ENCODE results near the gene OVCA2.

Gene OVCA2

GRCh38 chr17:2034157-2034556, 7.7 kb upstream of the OVCA2 start:
- Histone ChIP-seq H3K36me3 (ENCODE audit: control insufficient read depth in 4 of 4, insufficient read depth in 4 of 4, low read length in 3 of 4) (peaks cover 5 to 45% (median 34%) of the 10 kb centered on the region in 4 experiments), H3K4me1 (ENCODE audit: control extremely low read depth in 1 of 4, control insufficient read depth in 4 of 4, insufficient read depth in 4 of 4, low read length in 3 of 4) (peaks cover 4 to 17% (median 11%) of the 10 kb centered on the region in 4 experiments), H3K27me3 (replicated peaks in 2 of 5; ENCODE audit: control insufficient read depth in 4 of 5, insufficient read depth in 5 of 5, low read length in 4 of 5) (peaks cover 0 to 4% (median 0%) of the 10 kb centered on the region in 5 experiments), H3K4me3 (ENCODE audit: control insufficient read depth in 1 of 7, extremely low read depth in 1 of 7, insufficient read depth in 4 of 7, low read depth in 2 of 7, low read length in 6 of 7) (no peak overlapping the region), H3K9me3 (ENCODE audit: control extremely low read depth in 1 of 5, control insufficient read depth in 4 of 5, insufficient read depth in 2 of 5, low read depth in 1 of 5, low read length in 4 of 5) (no peaks in the 10 kb centered on the region), H3K27ac (ENCODE audit: insufficient read depth in 1 of 2, low read depth in 1 of 2, low read length in 2 of 2, poor library complexity in 1 of 2, severe bottlenecking in 2 of 2) (no peak overlapping the region)
- POLR2A ChIA-PET, result interaction anchor here (0.6 kb wide), 1 partner anchor 660 kb away, joined by 4 read pairs; no protein-coding TSS in a partner anchor
- CTCF ChIA-PET, result interaction anchor here (0.9 kb wide), 1 partner anchor 125 kb away, joined by 3 read pairs; no protein-coding TSS in a partner anchor
- 100% methylated on average over 1 of the region's 7 CpGs for WGBS (ENCODE audit: insufficient coverage)
- DNase-seq, result no peak

- DNase-seq, result no peak
- Histone ChIP-seq H3K4me3 (ENCODE audit: control insufficient read depth in 1 of 7, extremely low read depth in 1 of 7, insufficient read depth in 4 of 7, low read depth in 2 of 7, low read length in 6 of 7) (no peak overlapping the region), H3K36me3 (ENCODE audit: control insufficient read depth in 4 of 4, insufficient read depth in 4 of 4, low read length in 3 of 4) (peaks cover 5 to 50% (median 36%) of the 10 kb centered on the region in 4 experiments), H3K27ac (ENCODE audit: insufficient read depth in 1 of 2, low read depth in 1 of 2, low read length in 2 of 2, poor library complexity in 1 of 2, severe bottlenecking in 2 of 2) (no peak overlapping the region), H3K27me3 (replicated peaks in 2 of 5; ENCODE audit: control insufficient read depth in 4 of 5, insufficient read depth in 5 of 5, low read length in 4 of 5) (no peaks in the 10 kb centered on the region), H3K4me1 (ENCODE audit: control extremely low read depth in 1 of 4, control insufficient read depth in 4 of 4, insufficient read depth in 4 of 4, low read length in 3 of 4) (peaks cover 4 to 13% (median 7%) of the 10 kb centered on the region in 4 experiments), H3K9me3 (ENCODE audit: control extremely low read depth in 1 of 5, control insufficient read depth in 4 of 5, insufficient read depth in 2 of 5, low read depth in 1 of 5, low read length in 4 of 5) (no peaks in the 10 kb centered on the region)
- POLR2A ChIA-PET, result no interaction called here
- CTCF ChIA-PET, result interaction anchor here (1.0 kb wide), 1 partner anchor 14 kb away, joined by 3 read pairs; no protein-coding TSS in a partner anchor
- WGBS (ENCODE audit: insufficient coverage), result 100% methylated on average over 1 of the region's 9 CpGs
Measured at GRCh38 chr17:2034806-2035540, 6.8 kb upstream of the OVCA2 start.

- Histone ChIP-seq H3K36me3 (ENCODE audit: control insufficient read depth in 4 of 4, insufficient read depth in 4 of 4, low read length in 3 of 4) (peaks cover 7 to 59% (median 42%) of the 10 kb centered on the region in 4 experiments), H3K4me1 (ENCODE audit: control extremely low read depth in 1 of 4, control insufficient read depth in 4 of 4, insufficient read depth in 4 of 4, low read length in 3 of 4) (peaks cover 3 to 10% (median 5%) of the 10 kb centered on the region in 4 experiments), H3K4me3 (ENCODE audit: control insufficient read depth in 1 of 7, extremely low read depth in 1 of 7, insufficient read depth in 4 of 7, low read depth in 2 of 7, low read length in 6 of 7) (no peak overlapping the region), H3K27me3 (replicated peaks in 2 of 5; ENCODE audit: control insufficient read depth in 4 of 5, insufficient read depth in 5 of 5, low read length in 4 of 5) (no peaks in the 10 kb centered on the region), H3K9me3 (ENCODE audit: control extremely low read depth in 1 of 5, control insufficient read depth in 4 of 5, insufficient read depth in 2 of 5, low read depth in 1 of 5, low read length in 4 of 5) (no peaks in the 10 kb centered on the region), H3K27ac (ENCODE audit: insufficient read depth in 1 of 2, low read depth in 1 of 2, low read length in 2 of 2, poor library complexity in 1 of 2, severe bottlenecking in 2 of 2) (no peak overlapping the region)
- DNase-seq, result no peak
- ChIA-PET POLR2A (no interaction called here), CTCF (interaction anchor here (1.0 to 1.5 kb wide), 2 partner anchors 15 to 154 kb away, joined by 3 to 4 read pairs; no protein-coding TSS in a partner anchor)
- 98% methylated on average over 19 of the region's 29 CpGs for WGBS (ENCODE audit: insufficient coverage)
Measured at GRCh38 chr17:2035541-2036488, 6.0 kb upstream of the OVCA2 start.

GRCh38 chr17:2037155-2037554, 4.7 kb upstream of the OVCA2 start:
- WGBS (ENCODE audit: insufficient coverage), result 98% methylated on average over 10 of the region's 10 CpGs
- POLR2A ChIA-PET, result no interaction called here

GRCh38 chr17:2040219-2040827, 1.5 kb upstream of the OVCA2 start:
- H3K4me1 ChIP-seq (ENCODE audit: control extremely low read depth in 1 of 4, control insufficient read depth in 4 of 4, insufficient read depth in 4 of 4, low read length in 3 of 4), result peaks cover 0 to 21% (median 16%) of the 10 kb centered on the region in 4 experiments
- H3K36me3 ChIP-seq (ENCODE audit: control insufficient read depth in 4 of 4, insufficient read depth in 4 of 4, low read length in 3 of 4), result peaks cover 13 to 63% (median 44%) of the 10 kb centered on the region in 4 experiments
- ChIA-PET POLR2A (interaction anchor here (0.5 kb wide), 1 partner anchor 622 kb away, joined by 3 read pairs; no protein-coding TSS in a partner anchor), CTCF (interaction anchor here (0.7 to 1.6 kb wide), 7 partner anchors 9 to 163 kb away, joined by 3 to 5 read pairs (median 3); partner anchors contain the start of gene RTN4RL1)
- H3K4me3 ChIP-seq (ENCODE audit: control insufficient read depth in 1 of 7, extremely low read depth in 1 of 7, insufficient read depth in 4 of 7, low read depth in 2 of 7, low read length in 6 of 7), result no peak overlapping the region
- H3K27me3 ChIP-seq (replicated peaks in 2 of 5; ENCODE audit: control insufficient read depth in 4 of 5, insufficient read depth in 5 of 5, low read length in 4 of 5), result no peaks in the 10 kb centered on the region
- no peak overlapping the region for H3K27ac ChIP-seq (ENCODE audit: insufficient read depth in 1 of 2, low read depth in 1 of 2, low read length in 2 of 2, poor library complexity in 1 of 2, severe bottlenecking in 2 of 2)
- WGBS (ENCODE audit: insufficient coverage), result 96% methylated on average over 7 of the region's 7 CpGs
- H3K9me3 ChIP-seq (ENCODE audit: control extremely low read depth in 1 of 5, control insufficient read depth in 4 of 5, insufficient read depth in 2 of 5, low read depth in 1 of 5, low read length in 4 of 5), result no peaks in the 10 kb centered on the region
- DNase-seq, result no peak

More at GRCh38 chr17:2037155-2037554, 4.7 kb upstream of the OVCA2 start:
- Histone ChIP-seq H3K27ac (ENCODE audit: insufficient read depth in 1 of 2, low read depth in 1 of 2, low read length in 2 of 2, poor library complexity in 1 of 2, severe bottlenecking in 2 of 2) (no peak overlapping the region), H3K27me3 (replicated peaks in 2 of 5; ENCODE audit: control insufficient read depth in 4 of 5, insufficient read depth in 5 of 5, low read length in 4 of 5) (no peaks in the 10 kb centered on the region), H3K4me3 (ENCODE audit: control insufficient read depth in 1 of 7, extremely low read depth in 1 of 7, insufficient read depth in 4 of 7, low read depth in 2 of 7, low read length in 6 of 7) (no peak overlapping the region), H3K9me3 (ENCODE audit: control extremely low read depth in 1 of 5, control insufficient read depth in 4 of 5, insufficient read depth in 2 of 5, low read depth in 1 of 5, low read length in 4 of 5) (no peaks in the 10 kb centered on the region), H3K4me1 (ENCODE audit: control extremely low read depth in 1 of 4, control insufficient read depth in 4 of 4, insufficient read depth in 4 of 4, low read length in 3 of 4) (peaks cover 0 to 10% (median 7%) of the 10 kb centered on the region in 4 experiments), H3K36me3 (ENCODE audit: control insufficient read depth in 4 of 4, insufficient read depth in 4 of 4, low read length in 3 of 4) (peaks cover 7 to 60% (median 44%) of the 10 kb centered on the region in 4 experiments)
- DNase-seq, result no peak
- CTCF ChIA-PET, result interaction anchor here (1.0 to 1.7 kb wide), 3 partner anchors 16 to 155 kb away, joined by 4 to 6 read pairs (median 4); no protein-coding TSS in a partner anchor

GRCh38 chr17:2040942-2041560, 771 bp upstream of the OVCA2 start:
- peak overlapping the region in 1 of 2 experiments; percentile 10 for H3K27ac ChIP-seq (ENCODE audit: insufficient read depth in 1 of 2, low read depth in 1 of 2, low read length in 2 of 2, poor library complexity in 1 of 2, severe bottlenecking in 2 of 2)
- POLR2A ChIA-PET, result interaction anchor here (0.5 kb wide), 1 partner anchor 621 kb away, joined by 3 read pairs; no protein-coding TSS in a partner anchor

More at GRCh38 chr17:2040942-2041560, 771 bp upstream of the OVCA2 start:
- peak in 1 of 3 donors; percentile 25 for DNase-seq
- CTCF ChIA-PET, result interaction anchor here (0.7 to 1.6 kb wide), 3 partner anchors 9 to 164 kb away, joined by 3 to 5 read pairs (median 3); partner anchors contain the start of gene RTN4RL1
- WGBS (ENCODE audit: insufficient coverage), result 98% methylated on average over 9 of the region's 16 CpGs
- Histone ChIP-seq H3K36me3 (ENCODE audit: control insufficient read depth in 4 of 4, insufficient read depth in 4 of 4, low read length in 3 of 4) (peaks cover 11 to 56% (median 38%) of the 10 kb centered on the region in 4 experiments), H3K27me3 (replicated peaks in 2 of 5; ENCODE audit: control insufficient read depth in 4 of 5, insufficient read depth in 5 of 5, low read length in 4 of 5) (no peaks in the 10 kb centered on the region), H3K9me3 (ENCODE audit: control extremely low read depth in 1 of 5, control insufficient read depth in 4 of 5, insufficient read depth in 2 of 5, low read depth in 1 of 5, low read length in 4 of 5) (no peaks in the 10 kb centered on the region), H3K4me3 (ENCODE audit: control insufficient read depth in 1 of 7, extremely low read depth in 1 of 7, insufficient read depth in 4 of 7, low read depth in 2 of 7, low read length in 6 of 7) (peak overlapping the region; percentile 51 to 95 (median 81)), H3K4me1 (ENCODE audit: control extremely low read depth in 1 of 4, control insufficient read depth in 4 of 4, insufficient read depth in 4 of 4, low read length in 3 of 4) (peaks cover 0 to 21% (median 16%) of the 10 kb centered on the region in 4 experiments)

Measured in common myeloid progenitor, CD34-positive (primary cell).